ENCODE data around the gene ASAP2.

ASAP2 gene

GRCh38 chr2:9268301-9269080 is 61.9 kb downstream of the ASAP2 start:
- Histone ChIP-seq H3K9me3 (replicated peaks in 1 of 11) (peaks cover 5 to 26% (median 21%) of the 10 kb centered on the region in 11 experiments; a peak in 21 of 22 replicates), H3K27ac (no peak overlapping the region)

GRCh38 chr2:9269295-9269694 is 62.7 kb downstream of the ASAP2 start:
- no peak for TF ChIP-seq Cebpa-rat (IDR thresholded peaks at IDR 0.05)
- Histone ChIP-seq H3K9me3 (replicated peaks in 1 of 11) (peaks cover 5 to 26% (median 21%) of the 10 kb centered on the region in 11 experiments; a peak in 21 of 22 replicates), H3K27ac (0 out of 22 replicates have a peak overlapping the region, but pooled peaks of 1 of the 11 experiments have one; percentile 2), H4K20me1 (peaks cover 0 to 58% (median 12%) of the 10 kb centered on the region in 11 experiments; a peak in 16 of 22 replicates), H3K4me3 (no peak overlapping the region), H3K9ac (no peak overlapping the region), H3K27me3 (no peaks in the 10 kb centered on the region), H3K36me3 (peaks cover 0 to 22% (median 11%) of the 10 kb centered on the region in 11 experiments; a peak in 15 of 22 replicates), H3K4me1 (peaks cover 25 to 64% (median 28%) of the 10 kb centered on the region in 10 experiments), H3K4me2 (peak overlapping the region in 1 of 11 experiments; percentile 1; a peak in 1 of 22 replicates)

More at GRCh38 chr2:9268301-9269080, 61.9 kb downstream of the ASAP2 start:
- H3K9ac ChIP-seq = no peak overlapping the region
- H4K20me1 ChIP-seq = peaks cover 0 to 58% (median 13%) of the 10 kb centered on the region in 11 experiments; a peak in 17 of 22 replicates
- no peak overlapping the region for H3K4me3 ChIP-seq
- peaks cover 0 to 22% (median 11%) of the 10 kb centered on the region in 11 experiments; a peak in 15 of 22 replicates for H3K36me3 ChIP-seq
- no peak overlapping the region for H3K4me2 ChIP-seq
- no peaks in the 10 kb centered on the region for H3K27me3 ChIP-seq
- H3K4me1 ChIP-seq = peaks cover 25 to 64% (median 28%) of the 10 kb centered on the region in 10 experiments
- no peak for TF ChIP-seq Cebpa-rat (IDR thresholded peaks at IDR 0.05)

GRCh38 chr2:9269695-9270360 is 63.2 kb downstream of the ASAP2 start:
- H3K4me1 ChIP-seq = peaks cover 25 to 64% (median 28%) of the 10 kb centered on the region in 10 experiments
- H3K4me3 ChIP-seq = no peak overlapping the region
- peaks cover 5 to 26% (median 21%) of the 10 kb centered on the region in 11 experiments; a peak in 21 of 22 replicates for H3K9me3 ChIP-seq (replicated peaks in 1 of 11)
- TF ChIP-seq Cebpa-rat (IDR thresholded peaks at IDR 0.05) = no peak
- H3K4me2 ChIP-seq = peak overlapping the region in 1 of 11 experiments; percentile 1; a peak in 1 of 22 replicates
- peaks cover 0 to 22% (median 11%) of the 10 kb centered on the region in 11 experiments; a peak in 15 of 22 replicates for H3K36me3 ChIP-seq
- 0 out of 22 replicates have a peak overlapping the region, but pooled peaks of 2 of the 11 experiments have one; percentile 2 to 3 for H3K27ac ChIP-seq
- no peaks in the 10 kb centered on the region for H3K27me3 ChIP-seq
- peaks cover 0 to 57% (median 12%) of the 10 kb centered on the region in 11 experiments; a peak in 15 of 22 replicates for H4K20me1 ChIP-seq
- H3K9ac ChIP-seq = no peak overlapping the region

- peaks cover 5 to 26% (median 21%) of the 10 kb centered on the region in 11 experiments; a peak in 21 of 22 replicates for H3K9me3 ChIP-seq (replicated peaks in 1 of 11)
- peaks cover 37 to 70% (median 39%) of the 10 kb centered on the region in 10 experiments for H3K4me1 ChIP-seq
- no peak overlapping the region for H3K4me2 ChIP-seq
- no peak overlapping the region for H3K4me3 ChIP-seq
- H3K27ac ChIP-seq = no peak overlapping the region
- peaks cover 0 to 65% (median 24%) of the 10 kb centered on the region in 11 experiments; a peak in 17 of 22 replicates for H4K20me1 ChIP-seq
- H3K9ac ChIP-seq = no peak overlapping the region
- H3K27me3 ChIP-seq = no peaks in the 10 kb centered on the region
- TF ChIP-seq Cebpa-rat (IDR thresholded peaks at IDR 0.05) = no peak
- H3K36me3 ChIP-seq = peaks cover 0 to 22% (median 11%) of the 10 kb centered on the region in 11 experiments; a peak in 15 of 22 replicates
These were observed 64.5 kb downstream of the ASAP2 start for GRCh38 chr2:9271091-9271490.

- H3K4me1 ChIP-seq = peaks cover 37 to 70% (median 39%) of the 10 kb centered on the region in 10 experiments
- no peak overlapping the region for H3K27ac ChIP-seq
- peak overlapping the region in 2 of 11 experiments; percentile 18 to 32; a peak in 2 of 22 replicates for H3K4me2 ChIP-seq
- H4K20me1 ChIP-seq = peaks cover 0 to 65% (median 30%) of the 10 kb centered on the region in 11 experiments; a peak in 17 of 22 replicates
- H3K27me3 ChIP-seq = no peaks in the 10 kb centered on the region
- peaks cover 5 to 26% (median 21%) of the 10 kb centered on the region in 11 experiments; a peak in 21 of 22 replicates for H3K9me3 ChIP-seq (replicated peaks in 1 of 11)
- no peak overlapping the region for H3K4me3 ChIP-seq
- no peak for TF ChIP-seq Cebpa-rat (IDR thresholded peaks at IDR 0.05)
- no peak overlapping the region for H3K9ac ChIP-seq
- peaks cover 0 to 22% (median 11%) of the 10 kb centered on the region in 11 experiments; a peak in 15 of 22 replicates for H3K36me3 ChIP-seq
These were observed 65.1 kb downstream of the ASAP2 start for GRCh38 chr2:9271691-9272090.

- H3K4me1 ChIP-seq = peaks cover 45 to 79% (median 55%) of the 10 kb centered on the region in 10 experiments
- H3K27ac ChIP-seq = peak overlapping the region in 6 of 11 experiments; percentile 2 to 51 (median 22); a peak in 8 of 22 replicates
- H4K20me1 ChIP-seq = peaks cover 0 to 67% (median 44%) of the 10 kb centered on the region in 11 experiments; a peak in 18 of 22 replicates
- no peak for TF ChIP-seq Cebpa-rat (IDR thresholded peaks at IDR 0.05)
- H3K9me3 ChIP-seq (replicated peaks in 1 of 11) = peaks cover 5 to 26% (median 21%) of the 10 kb centered on the region in 11 experiments; a peak in 21 of 22 replicates
- H3K9ac ChIP-seq = peak overlapping the region in 3 of 11 experiments; percentile 2 to 43 (median 27); a peak in 1 of 22 replicates
- peaks cover 0 to 15% (median 5%) of the 10 kb centered on the region in 11 experiments; a peak in 14 of 22 replicates for H3K36me3 ChIP-seq
- H3K27me3 ChIP-seq = no peaks in the 10 kb centered on the region
- no peak overlapping the region; a peak in 1 of 20 replicates for H3K4me3 ChIP-seq
- H3K4me2 ChIP-seq = peak overlapping the region; percentile 66 to 87 (median 80)
These were observed 67.0 kb downstream of the ASAP2 start for GRCh38 chr2:9273486-9274130.

- peaks cover 56 to 80% (median 65%) of the 10 kb centered on the region in 10 experiments for H3K4me1 ChIP-seq
- H4K20me1 ChIP-seq = peaks cover 0 to 68% (median 47%) of the 10 kb centered on the region in 11 experiments; a peak in 19 of 22 replicates
- H3K36me3 ChIP-seq = peaks cover under 1 to 27% (median 12%) of the 10 kb centered on the region in 11 experiments; a peak in 18 of 22 replicates
- peaks cover 5 to 26% (median 21%) of the 10 kb centered on the region in 11 experiments; a peak in 21 of 22 replicates for H3K9me3 ChIP-seq (replicated peaks in 1 of 11)
- H3K4me2 ChIP-seq = peak overlapping the region; percentile 66 to 87 (median 80)
- TF ChIP-seq Cebpa-rat (IDR thresholded peaks at IDR 0.05) = no peak
- no peak overlapping the region; a peak in 1 of 22 replicates for H3K9ac ChIP-seq
- H3K4me3 ChIP-seq = no peak overlapping the region
- peak overlapping the region in 2 of 11 experiments; percentile 5 to 23; a peak in 3 of 22 replicates for H3K27ac ChIP-seq
- no peaks in the 10 kb centered on the region for H3K27me3 ChIP-seq
These were observed 68.2 kb downstream of the ASAP2 start for GRCh38 chr2:9274701-9275343.
